Trophoblast cell (in vitro differentiated cells and primary cell): Measurements from ENCODE around the gene ADAMTSL1.

Experiments
- DNase-seq, 2 donors: peaks; one replicate each; pipeline ENCODE4 v3.0.0-alpha.2; 2016
- H2AFZ ChIP-seq: 2 replicates; pipeline ENCODE4 v1.6.1; 2013; ENCODE audit warnings: low read length, moderate library complexity, mild to moderate bottlenecking; ENCODE audit not compliant: insufficient read depth, poor library complexity
- H2AK5ac ChIP-seq: 2 replicates; pipeline ENCODE4 v1.6.1; 2013; ENCODE audit warnings: mild to moderate bottlenecking, low read length
- H2BK120ac ChIP-seq: 2 replicates; pipeline ENCODE4 v1.6.1; 2013; ENCODE audit warnings: low read length, mild to moderate bottlenecking, moderate library complexity; ENCODE audit not compliant: insufficient read depth, poor library complexity
- H2BK12ac ChIP-seq: 2 replicates; pipeline ENCODE4 v1.6.1; 2013; ENCODE audit warnings: mild to moderate bottlenecking, low read length, moderate library complexity
- H2BK5ac ChIP-seq: 2 replicates; pipeline ENCODE4 v1.6.1; 2013; ENCODE audit warnings: low read length, low read depth, moderate library complexity, mild to moderate bottlenecking; ENCODE audit not compliant: poor library complexity
- H3K14ac ChIP-seq: 2 replicates; pipeline ENCODE4 v1.6.1; 2013; ENCODE audit warnings: mild to moderate bottlenecking, low read length
- H3K18ac ChIP-seq: 2 replicates; pipeline ENCODE4 v1.6.1; 2013; ENCODE audit warnings: mild to moderate bottlenecking, low read length
- H3K23ac ChIP-seq: 2 replicates; pipeline ENCODE4 v1.6.1; 2013; ENCODE audit warnings: low read length
- H3K27ac ChIP-seq: 2 replicates; pipeline ENCODE4 v1.5.1; 2013; ENCODE audit warnings: low read depth, mild to moderate bottlenecking, inconsistent platforms, low read length, moderate library complexity
- H3K27me3 ChIP-seq: 2 replicates; pipeline ENCODE4 v1.6.1; 2013; ENCODE audit warnings: inconsistent platforms, mild to moderate bottlenecking, low read length, moderate library complexity; ENCODE audit not compliant: insufficient read depth
- H3K36me3 ChIP-seq, 2 experiments: 1 replicate in 1 of 2; 2 replicates in 1 of 2; pipeline ENCODE4 v1.6.1; 2013; ENCODE audit warnings: low read length in 2 of 2, mild to moderate bottlenecking in 2 of 2, moderate library complexity in 1 of 2; ENCODE audit not compliant: insufficient read depth in 2 of 2, control insufficient read depth in 1 of 2
- H3K4ac ChIP-seq: 2 replicates; pipeline ENCODE4 v1.6.1; 2013; ENCODE audit warnings: low read depth, mild to moderate bottlenecking, low read length, moderate library complexity
- H3K4me1 ChIP-seq, 2 experiments: 1 replicate in 1 of 2; 2 replicates in 1 of 2; pipeline ENCODE4 v1.6.1; 2013; ENCODE audit warnings: low read length in 2 of 2, mild to moderate bottlenecking in 2 of 2, moderate library complexity in 1 of 2; ENCODE audit not compliant: insufficient read depth in 2 of 2, control insufficient read depth in 1 of 2
- H3K4me2 ChIP-seq: 2 replicates; pipeline ENCODE4 v1.6.1; 2013; ENCODE audit warnings: inconsistent platforms, mild to moderate bottlenecking, low read length, moderate library complexity
- H3K4me3 ChIP-seq: 2 replicates; pipeline ENCODE4 v1.5.1; 2013; ENCODE audit warnings: mild to moderate bottlenecking, low read depth, low read length, inconsistent platforms
- H3K79me1 ChIP-seq: one replicate; pipeline ENCODE4 v1.6.1; 2013; ENCODE audit warnings: low read length
- H3K79me2 ChIP-seq: 2 replicates; pipeline ENCODE4 v1.6.1; 2013; ENCODE audit warnings: low read length, mild to moderate bottlenecking; ENCODE audit not compliant: control insufficient read depth, insufficient read depth, poor library complexity
- H3K9ac ChIP-seq: 2 replicates; pipeline ENCODE4 v1.6.1; 2013; ENCODE audit warnings: mild to moderate bottlenecking, low read length
- H3K9me3 ChIP-seq: 2 replicates; pipeline ENCODE4 v1.6.1; 2013; ENCODE audit warnings: low read depth, mild to moderate bottlenecking, control low read depth, inconsistent platforms, low read length; ENCODE audit not compliant: insufficient read depth
- H4K12ac ChIP-seq: 2 replicates; pipeline ENCODE4 v1.6.1; 2013; ENCODE audit warnings: low read depth, mild to moderate bottlenecking, low read length, moderate library complexity
- H4K8ac ChIP-seq: 2 replicates; pipeline ENCODE4 v1.6.1; 2013; ENCODE audit warnings: low read depth, mild to moderate bottlenecking, low read length, moderate library complexity
- H4K91ac ChIP-seq: one replicate; pipeline ENCODE4 v1.6.1; 2013; ENCODE audit warnings: low read depth, mild to moderate bottlenecking, low read length, moderate library complexity
- WGBS: extraction: QIAGEN DNeasy Blood & Tissue Kit; methylation state at CpG from one replicate; pipeline ENCODE4 v1.1.7; 2013; ENCODE audit warnings: missing lambda C conversion rate; ENCODE audit not compliant: insufficient read length, insufficient coverage; ENCODE audit errors: extremely low coverage; 5-methylcytosine and 5-hydroxymethylcytosine counted together

The ADAMTSL1 gene

DNA sequence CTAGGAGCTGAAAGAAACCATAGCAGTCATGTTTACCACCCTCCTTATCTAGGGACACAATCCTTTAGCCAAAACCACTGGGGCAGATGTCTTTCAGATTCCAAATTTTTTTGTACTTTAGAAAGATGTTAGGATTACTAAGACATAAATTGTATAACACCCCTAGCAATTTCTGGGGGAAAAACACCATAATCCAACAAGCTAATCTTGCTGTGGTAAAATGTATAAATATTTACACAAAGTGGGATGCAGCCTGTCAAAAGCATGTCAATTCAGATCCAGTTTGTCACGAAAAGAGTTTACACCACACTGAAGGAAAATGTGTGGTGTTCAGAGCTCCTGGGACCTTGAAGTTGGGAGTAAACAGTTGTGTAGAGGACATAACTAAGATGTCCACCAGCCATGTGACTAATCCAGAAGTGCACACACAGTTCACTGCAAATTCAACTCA lies 274.3 kb downstream of the ADAMTSL1 start:
- no peak overlapping the region for H4K91ac ChIP-seq
- no peak overlapping the region for H2BK12ac ChIP-seq
- no peak overlapping the region for H4K8ac ChIP-seq
- H4K12ac ChIP-seq: no peak overlapping the region
- H3K23ac ChIP-seq: no peak overlapping the region
- no peak for DNase-seq
- no peak overlapping the region for H2AFZ ChIP-seq
- H3K36me3 ChIP-seq: no peaks in the 10 kb centered on the region
- no peaks in the 10 kb centered on the region for H3K79me1 ChIP-seq
- H3K4ac ChIP-seq: no peak overlapping the region
- H3K79me2 ChIP-seq: no peaks in the 10 kb centered on the region
- peaks cover 0 to 3% of the 10 kb centered on the region in 2 experiments for H3K4me1 ChIP-seq
- WGBS: no CpG with 5 or more reads among the region's 1 CpG
- H3K27me3 ChIP-seq: no peaks in the 10 kb centered on the region
- no peak overlapping the region for H3K4me3 ChIP-seq
- H3K9me3 ChIP-seq: no peaks in the 10 kb centered on the region
- H3K4me2 ChIP-seq: no peak overlapping the region
- H3K14ac ChIP-seq: no peak overlapping the region
- no peak overlapping the region for H2AK5ac ChIP-seq
- H3K9ac ChIP-seq: no peak overlapping the region
- no peak overlapping the region for H3K18ac ChIP-seq
- no peak overlapping the region for H2BK120ac ChIP-seq
- no peak overlapping the region for H3K27ac ChIP-seq
- no peak overlapping the region for H2BK5ac ChIP-seq

GRCh38 chr9:18749711-18750110 lies 275.8 kb downstream of the ADAMTSL1 start:
- no peak overlapping the region for H2AK5ac ChIP-seq
- no peak overlapping the region for H4K12ac ChIP-seq
- H2AFZ ChIP-seq: no peak overlapping the region
- H3K23ac ChIP-seq: no peak overlapping the region
- no peak overlapping the region for H3K18ac ChIP-seq
- H3K9ac ChIP-seq: no peak overlapping the region
- no CpG with 5 or more reads among the region's 1 CpG for WGBS
- H2BK12ac ChIP-seq: no peak overlapping the region
- no peak overlapping the region for H3K4ac ChIP-seq
- no peak overlapping the region for H3K4me2 ChIP-seq
- H3K4me1 ChIP-seq: peaks cover 0 to 3% of the 10 kb centered on the region in 2 experiments
- H3K27me3 ChIP-seq: no peaks in the 10 kb centered on the region
- no peaks in the 10 kb centered on the region for H3K79me1 ChIP-seq
- H4K91ac ChIP-seq: no peak overlapping the region
- H3K79me2 ChIP-seq: no peaks in the 10 kb centered on the region
- no peak overlapping the region for H2BK5ac ChIP-seq
- H2BK120ac ChIP-seq: no peak overlapping the region
- no peak overlapping the region for H3K14ac ChIP-seq
- no peak overlapping the region for H4K8ac ChIP-seq
- H3K27ac ChIP-seq: no peak overlapping the region
- no peak for DNase-seq
- H3K4me3 ChIP-seq: no peak overlapping the region
- no peaks in the 10 kb centered on the region for H3K36me3 ChIP-seq
- no peaks in the 10 kb centered on the region for H3K9me3 ChIP-seq

DNA sequence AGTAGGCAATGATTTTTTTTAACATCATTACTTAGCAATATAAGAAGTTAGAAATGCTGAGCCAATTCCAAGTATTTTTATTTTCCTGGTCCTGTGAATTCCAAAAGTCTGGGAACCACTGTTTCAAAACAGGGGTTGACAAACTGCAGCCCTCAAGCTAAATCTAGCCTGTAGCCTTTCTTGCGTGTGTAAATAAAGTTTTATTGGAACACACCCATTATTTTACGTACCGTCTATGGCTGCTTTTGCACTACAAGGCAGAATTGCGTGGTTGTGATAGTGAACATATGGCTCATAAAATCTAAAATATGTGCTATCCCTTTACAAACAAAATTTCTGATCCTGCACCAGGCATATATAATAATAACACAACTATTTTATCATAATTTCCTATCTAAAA lies 280.0 kb downstream of the ADAMTSL1 start:
- Histone ChIP-seq H3K79me1 (no peaks in the 10 kb centered on the region), H3K36me3 (no peaks in the 10 kb centered on the region), H3K27ac (no peak overlapping the region), H3K27me3 (no peaks in the 10 kb centered on the region), H3K18ac (no peak overlapping the region), H3K9ac (no peak overlapping the region), H3K14ac (no peak overlapping the region), H4K12ac (no peak overlapping the region), H2BK120ac (no peak overlapping the region), H2AK5ac (no peak overlapping the region), H3K23ac (no peak overlapping the region), H3K79me2 (no peaks in the 10 kb centered on the region), H2BK5ac (no peak overlapping the region), H3K4me1 (peaks cover 0 to 3% of the 10 kb centered on the region in 2 experiments), H3K4ac (no peak overlapping the region), H3K9me3 (no peaks in the 10 kb centered on the region), H4K8ac (no peak overlapping the region), H3K4me3 (no peak overlapping the region), H3K4me2 (no peak overlapping the region), H4K91ac (no peak overlapping the region), H2BK12ac (no peak overlapping the region), H2AFZ (no peak overlapping the region)
- DNase-seq: no peak
- no CpG with 5 or more reads among the region's 4 CpGs for WGBS

DNA sequence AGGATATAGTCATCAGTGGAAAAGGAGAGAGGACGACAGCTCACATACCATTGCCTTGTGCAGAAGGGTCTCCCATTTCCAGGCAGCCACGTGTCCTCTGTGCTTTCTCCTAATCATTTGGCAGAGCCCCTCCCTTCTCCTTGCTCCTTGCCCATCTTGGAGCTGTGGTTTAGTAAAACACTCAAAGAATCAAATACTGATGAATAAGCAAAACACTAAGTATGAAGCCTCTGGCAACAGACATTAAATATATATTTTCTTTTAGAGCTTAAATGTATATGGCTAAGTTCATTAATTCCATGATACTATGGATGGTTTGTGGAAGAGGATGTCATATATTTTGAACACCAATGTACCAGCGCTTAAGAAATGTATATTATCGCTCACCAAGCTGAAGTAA lies 280.6 kb downstream of the ADAMTSL1 start:
- Histone ChIP-seq H3K4ac (no peak overlapping the region), H3K14ac (no peak overlapping the region), H3K79me2 (no peaks in the 10 kb centered on the region), H3K9me3 (no peaks in the 10 kb centered on the region), H2AFZ (no peak overlapping the region), H2BK5ac (no peak overlapping the region), H3K23ac (no peak overlapping the region), H4K91ac (no peak overlapping the region), H3K4me2 (no peak overlapping the region), H3K79me1 (no peaks in the 10 kb centered on the region), H3K4me3 (no peak overlapping the region), H3K18ac (no peak overlapping the region), H2BK120ac (no peak overlapping the region), H3K4me1 (no peaks in the 10 kb centered on the region), H4K8ac (no peak overlapping the region), H3K27me3 (no peaks in the 10 kb centered on the region), H2BK12ac (no peak overlapping the region), H2AK5ac (no peak overlapping the region), H3K36me3 (no peaks in the 10 kb centered on the region), H4K12ac (no peak overlapping the region), H3K9ac (no peak overlapping the region), H3K27ac (no peak overlapping the region)
- WGBS: no CpG with 5 or more reads among the region's 4 CpGs
- no peak for DNase-seq
